Gastroesophageal sphincter (tissue), 4 donors: Measurements from ENCODE around the gene AKAP13. TPM values are rescaled to one million over a fixed set of nuclear protein-coding genes. Genes with fewer than 3 reads are reported as not detected.

Source experiments
- ATAC-seq: fragments of 150-250 bp; one replicate; pipeline ENCODE4 v1.9.1; 2016; ENCODE audit warnings: mild to moderate bottlenecking, moderate library complexity
- H3K27ac ChIP-seq, 4 donors: fragments of 200-600 bp; sonication (generic) in 3 of 4; 1 replicate in 3 of 4; 2 replicates in 1 of 4; pipeline ENCODE4 v1.5.1; 2016 to 2019
- H3K27me3 ChIP-seq: fragments of 200-600 bp; sonication (generic); one replicate; pipeline ENCODE4 v1.5.1; 2019
- H3K36me3 ChIP-seq, 2 donors: fragments of 200-600 bp; sonication (generic); one replicate each; pipeline ENCODE4 v1.5.1; 2019; ENCODE audit warnings: control low read depth in 1 of 2
- H3K4me1 ChIP-seq, 3 donors: fragments of 200-600 bp; sonication (generic); 1 replicate in 2 of 3; 2 replicates in 1 of 3; pipeline ENCODE4 v1.5.1; 2016 to 2019; ENCODE audit warnings: control low read depth in 2 of 3
- H3K4me3 ChIP-seq, 2 donors: fragments of 200-600 bp; sonication (generic); one replicate each; pipeline ENCODE4 v1.5.1; 2019; ENCODE audit warnings: mild to moderate bottlenecking in 1 of 2, moderate library complexity in 1 of 2
- H3K9me3 ChIP-seq, 3 donors: fragments of 200-600 bp; sonication (generic); one replicate each; pipeline ENCODE4 v1.5.1; 2017 to 2019; ENCODE audit warnings: control low read depth in 2 of 3
- EP300 ChIP-seq: sonication (generic); formaldehyde crosslinking; IDR thresholded peaks from one replicate; pipeline ENCODE4 v1.6.1; 2017; ENCODE audit warnings: antibody characterized with exemption, mild to moderate bottlenecking
- POLR2A ChIP-seq, 2 donors: fragments of 450-650 bp; IDR thresholded peaks; one replicate each; pipeline ENCODE4 v1.6.1; 2017; ENCODE audit warnings: antibody characterized with exemption in 2 of 2, mild to moderate bottlenecking in 2 of 2, moderate library complexity in 1 of 2
- POLR2AphosphoS5 ChIP-seq: sonication (generic); formaldehyde crosslinking; IDR thresholded peaks from one replicate; pipeline ENCODE4 v1.6.1; 2017; ENCODE audit warnings: antibody characterized with exemption
- WGBS, 2 donors: methylation state at CpG; one replicate each; pipeline ENCODE4 v1.1.5; 2018; ENCODE audit warnings: low coverage in 1 of 2; 5-methylcytosine and 5-hydroxymethylcytosine counted together
- total RNA-seq, 4 donors: library from RNA; depleted of rRNA; stranded (reverse); fragments of >200 nt; gene quantifications; one replicate each; pipeline ENCODE4 v1.1.0, GENCODE V29; 2016
- TF ChIP-seq, protein P1 (sequence below), 4 experiments: fragments of 200-600 bp in 2 of 4; fragments of 450-650 bp in 2 of 4; sonication (generic) in 1 of 4; IDR thresholded peaks; one replicate each; pipeline ENCODE4 v1.5.1; 2017 to 2019; ENCODE audit warnings: antibody characterized with exemption in 4 of 4, mild to moderate bottlenecking in 2 of 4, moderate library complexity in 2 of 4

AKAP13 gene
- total RNA-seq, 4 donors from 2014 or later: 196 to 252 (median 215) TPM

DNA sequence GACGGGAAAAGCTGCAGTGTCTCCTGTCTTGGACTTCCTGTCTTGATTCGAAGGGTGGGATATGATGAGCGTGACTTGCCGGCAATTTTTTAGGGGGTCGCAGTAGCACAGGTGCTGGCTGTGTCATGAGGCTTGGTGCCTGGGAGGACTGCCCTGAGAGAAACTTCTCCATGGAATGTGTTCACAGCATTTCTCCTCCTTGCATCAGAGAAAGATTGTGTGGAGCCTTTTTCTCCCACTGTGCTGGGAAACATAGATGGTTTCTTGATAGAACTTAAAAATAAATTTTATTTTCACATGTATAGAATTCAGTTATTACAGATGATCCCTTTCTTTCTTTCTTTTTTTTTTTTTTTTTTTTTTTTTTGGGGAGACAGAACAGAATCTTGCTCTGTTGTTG lies 292.9 kb downstream of the AKAP13 start:
- peaks cover 17 to 60% (median 23%) of the 10 kb centered on the region in 3 donors for H3K4me1 ChIP-seq
- H3K36me3 ChIP-seq: peaks cover 4 to 58% of the 10 kb centered on the region in 2 donors
- TF ChIP-seq EP300 (no peak), POLR2AphosphoS5 (no peak), POLR2A (IDR thresholded peaks at IDR 0.05) (no peak)
- TF ChIP-seq, protein P1, sequence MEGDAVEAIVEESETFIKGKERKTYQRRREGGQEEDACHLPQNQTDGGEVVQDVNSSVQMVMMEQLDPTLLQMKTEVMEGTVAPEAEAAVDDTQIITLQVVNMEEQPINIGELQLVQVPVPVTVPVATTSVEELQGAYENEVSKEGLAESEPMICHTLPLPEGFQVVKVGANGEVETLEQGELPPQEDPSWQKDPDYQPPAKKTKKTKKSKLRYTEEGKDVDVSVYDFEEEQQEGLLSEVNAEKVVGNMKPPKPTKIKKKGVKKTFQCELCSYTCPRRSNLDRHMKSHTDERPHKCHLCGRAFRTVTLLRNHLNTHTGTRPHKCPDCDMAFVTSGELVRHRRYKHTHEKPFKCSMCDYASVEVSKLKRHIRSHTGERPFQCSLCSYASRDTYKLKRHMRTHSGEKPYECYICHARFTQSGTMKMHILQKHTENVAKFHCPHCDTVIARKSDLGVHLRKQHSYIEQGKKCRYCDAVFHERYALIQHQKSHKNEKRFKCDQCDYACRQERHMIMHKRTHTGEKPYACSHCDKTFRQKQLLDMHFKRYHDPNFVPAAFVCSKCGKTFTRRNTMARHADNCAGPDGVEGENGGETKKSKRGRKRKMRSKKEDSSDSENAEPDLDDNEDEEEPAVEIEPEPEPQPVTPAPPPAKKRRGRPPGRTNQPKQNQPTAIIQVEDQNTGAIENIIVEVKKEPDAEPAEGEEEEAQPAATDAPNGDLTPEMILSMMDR (IDR thresholded peaks at IDR 0.05): no peak
- no peak overlapping the region for H3K4me3 ChIP-seq
- H3K27me3 ChIP-seq: no peaks in the 10 kb centered on the region
- WGBS, 2 donors: 47 to 71% methylated on average over 3 to 5 of the region's 5 CpGs
- no peaks in the 10 kb centered on the region for H3K9me3 ChIP-seq
- ATAC-seq: no peak
- H3K27ac ChIP-seq: peak overlapping the region; percentile 63 to 82 (median 78)

DNA sequence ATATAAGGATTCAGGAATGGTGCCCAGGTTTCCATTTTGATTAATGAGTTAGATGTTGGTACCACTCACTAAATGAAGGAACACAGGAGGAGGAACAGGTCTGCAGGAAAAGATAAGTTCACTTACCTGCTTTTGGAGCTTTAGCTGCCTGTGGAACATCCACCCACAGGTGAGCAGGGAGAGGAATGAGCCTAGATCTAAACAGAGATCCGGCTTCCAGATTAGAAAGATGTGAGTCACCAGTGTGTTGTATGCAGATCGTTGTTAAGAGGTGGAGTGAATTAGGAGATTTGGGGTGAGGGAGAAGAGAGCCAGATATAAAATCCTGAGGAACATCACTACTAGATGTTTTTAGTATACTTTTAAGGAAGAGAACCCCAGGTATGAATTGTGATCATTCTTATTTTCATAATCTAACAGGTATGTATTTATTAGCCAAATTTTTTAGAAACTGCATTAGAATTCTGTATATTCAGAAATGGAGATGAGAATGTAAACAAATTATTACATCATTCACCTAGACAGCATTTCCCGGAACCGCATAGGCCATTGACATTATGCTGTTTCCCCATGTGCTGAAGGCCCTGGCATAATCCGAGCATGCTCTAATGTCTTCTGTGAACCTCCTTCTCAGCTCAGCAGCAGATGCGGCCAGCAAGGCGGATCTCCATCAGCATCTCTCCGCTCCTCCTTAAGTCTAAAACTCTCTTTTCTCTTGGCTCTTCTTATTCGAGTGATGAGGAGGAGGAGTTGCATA lies 296.1 kb downstream of the AKAP13 start:
- no peak for ATAC-seq
- no peak overlapping the region for H3K4me3 ChIP-seq
- H3K36me3 ChIP-seq: peaks cover 4 to 46% of the 10 kb centered on the region in 2 donors
- WGBS, 2 donors: 65 to 82% methylated on average over 9 of the region's 9 CpGs
- no peak for TF ChIP-seq POLR2AphosphoS5
- TF ChIP-seq EP300: no peak
- no peak for TF ChIP-seq POLR2A (IDR thresholded peaks at IDR 0.05)
- H3K4me1 ChIP-seq: peaks cover 15 to 45% (median 17%) of the 10 kb centered on the region in 3 donors
- no peaks in the 10 kb centered on the region for H3K27me3 ChIP-seq
- H3K27ac ChIP-seq: peak overlapping the region in 1 of 4 donors; percentile 32
- no peaks in the 10 kb centered on the region for H3K9me3 ChIP-seq

DNA sequence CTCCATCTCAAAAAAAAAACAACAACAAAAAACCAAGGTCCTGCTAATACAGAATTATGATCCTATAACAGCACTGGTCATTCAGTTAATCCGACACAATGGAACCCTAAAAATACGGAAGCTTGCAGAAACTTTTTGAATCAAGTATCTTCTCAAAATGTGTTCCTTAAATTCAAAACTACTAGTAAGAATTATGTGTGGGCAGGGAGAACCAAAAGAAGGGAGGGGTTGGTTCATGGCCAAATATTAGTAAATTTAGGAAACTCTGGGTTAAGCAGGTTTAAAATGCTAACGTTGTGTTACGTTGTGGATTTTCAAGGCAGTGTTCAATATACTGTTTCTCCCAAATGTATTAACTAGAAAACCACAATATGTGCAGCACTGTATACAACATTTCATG lies 298.8 kb downstream of the AKAP13 start:
- peaks cover 0 to 29% (median 0%) of the 10 kb centered on the region in 3 donors for H3K4me1 ChIP-seq
- TF ChIP-seq, protein P1 (IDR thresholded peaks at IDR 0.05): no peak
- no peak for TF ChIP-seq POLR2A (IDR thresholded peaks at IDR 0.05)
- no peak for TF ChIP-seq POLR2AphosphoS5
- no peak for TF ChIP-seq EP300
- WGBS, 2 donors: 71 to 77% methylated on average over 4 of the region's 4 CpGs
- ATAC-seq: no peak
- H3K27me3 ChIP-seq: no peaks in the 10 kb centered on the region
- H3K9me3 ChIP-seq: no peaks in the 10 kb centered on the region
- H3K36me3 ChIP-seq: peaks cover 0 to 67% of the 10 kb centered on the region in 2 donors
- H3K4me3 ChIP-seq: no peak overlapping the region
- H3K27ac ChIP-seq: no peak overlapping the region

DNA sequence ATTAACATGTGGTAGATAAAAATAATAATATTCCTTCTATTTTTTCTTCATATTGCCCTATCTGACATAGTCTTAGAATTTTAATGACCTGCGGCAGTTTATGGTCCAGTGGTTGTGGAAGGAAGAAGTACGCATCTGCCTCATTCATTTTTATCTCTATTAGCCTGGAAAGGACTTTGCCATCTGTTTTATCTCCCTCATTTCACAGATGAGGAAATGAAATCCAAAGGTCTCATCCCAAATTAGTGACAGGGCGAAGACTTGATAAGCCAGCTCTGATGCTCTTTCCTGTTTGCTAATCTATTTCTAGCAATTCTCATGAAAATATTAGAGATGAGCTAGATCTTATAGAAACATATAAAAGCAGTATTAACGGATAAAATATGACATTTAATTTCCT lies 301.0 kb downstream of the AKAP13 start:
- no peak overlapping the region for H3K27ac ChIP-seq
- ATAC-seq: no peak
- 72 to 92% methylated on average over 4 of the region's 4 CpGs for WGBS, 2 donors
- TF ChIP-seq POLR2A (IDR thresholded peaks at IDR 0.05) (no peak), EP300 (no peak), POLR2AphosphoS5 (no peak)
- TF ChIP-seq, protein P1 (IDR thresholded peaks at IDR 0.05): no peak
- no peak overlapping the region for H3K4me3 ChIP-seq
- H3K9me3 ChIP-seq: no peaks in the 10 kb centered on the region
- H3K27me3 ChIP-seq: no peaks in the 10 kb centered on the region
- peaks cover 0 to 38% (median 13%) of the 10 kb centered on the region in 3 donors for H3K4me1 ChIP-seq
- peaks cover 0 to 74% of the 10 kb centered on the region in 2 donors for H3K36me3 ChIP-seq

DNA sequence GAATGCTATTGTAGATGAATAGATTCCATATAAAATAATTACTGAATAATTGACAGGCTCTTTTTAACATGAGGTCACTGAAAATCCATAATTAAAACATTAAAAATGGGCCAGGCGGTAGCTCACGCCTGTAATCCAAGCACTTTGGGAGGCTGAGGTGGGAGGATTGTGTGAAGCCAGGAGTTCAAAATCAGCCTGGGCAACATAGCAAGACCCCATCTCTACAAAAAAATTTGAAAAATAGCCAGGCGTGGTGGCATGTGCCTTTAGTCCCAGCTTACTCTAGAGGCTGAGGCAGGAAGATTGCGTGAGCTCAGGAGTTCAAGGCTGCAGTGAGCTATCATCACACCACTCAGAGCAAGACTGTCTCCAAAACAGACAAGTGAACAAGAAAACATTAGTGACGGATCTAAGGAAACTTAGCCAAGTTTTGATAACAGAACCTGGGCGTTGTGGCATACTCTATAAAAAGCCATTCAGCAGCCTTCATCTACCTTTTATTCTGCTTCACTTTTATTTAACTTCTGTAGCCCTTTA lies 303.8 kb downstream of the AKAP13 start:
- TF ChIP-seq, protein P1 (IDR thresholded peaks at IDR 0.05): no peak
- TF ChIP-seq POLR2AphosphoS5 (no peak), EP300 (no peak), POLR2A (IDR thresholded peaks at IDR 0.05) (no peak)
- ATAC-seq: no peak
- peaks cover 0 to 75% of the 10 kb centered on the region in 2 donors for H3K36me3 ChIP-seq
- 57 to 62% methylated on average over 5 to 6 of the region's 6 CpGs for WGBS, 2 donors
- peak overlapping the region in 3 of 4 donors; percentile 18 to 71 (median 32) for H3K27ac ChIP-seq
- peaks cover 10 to 55% (median 25%) of the 10 kb centered on the region in 3 donors for H3K4me1 ChIP-seq
- H3K9me3 ChIP-seq: no peaks in the 10 kb centered on the region
- no peaks in the 10 kb centered on the region for H3K27me3 ChIP-seq
- H3K4me3 ChIP-seq: no peak overlapping the region
